Stimulated activated CD8-positive, alpha-beta memory T cell treated with anti-CD3 and anti-CD28 coated beads, Interleukin-4, amount 100 ng/mL, for 4 hours (primary cell): ENCODE data around the gene ESPN.

Experiments
- DNase-seq, 2 donors: peaks; one replicate each; pipeline ENCODE4 v3.0.0-alpha.2; 2020; ENCODE audit warnings: low read depth in 2 of 2, low spot score in 1 of 2

Gene ESPN

DNA sequence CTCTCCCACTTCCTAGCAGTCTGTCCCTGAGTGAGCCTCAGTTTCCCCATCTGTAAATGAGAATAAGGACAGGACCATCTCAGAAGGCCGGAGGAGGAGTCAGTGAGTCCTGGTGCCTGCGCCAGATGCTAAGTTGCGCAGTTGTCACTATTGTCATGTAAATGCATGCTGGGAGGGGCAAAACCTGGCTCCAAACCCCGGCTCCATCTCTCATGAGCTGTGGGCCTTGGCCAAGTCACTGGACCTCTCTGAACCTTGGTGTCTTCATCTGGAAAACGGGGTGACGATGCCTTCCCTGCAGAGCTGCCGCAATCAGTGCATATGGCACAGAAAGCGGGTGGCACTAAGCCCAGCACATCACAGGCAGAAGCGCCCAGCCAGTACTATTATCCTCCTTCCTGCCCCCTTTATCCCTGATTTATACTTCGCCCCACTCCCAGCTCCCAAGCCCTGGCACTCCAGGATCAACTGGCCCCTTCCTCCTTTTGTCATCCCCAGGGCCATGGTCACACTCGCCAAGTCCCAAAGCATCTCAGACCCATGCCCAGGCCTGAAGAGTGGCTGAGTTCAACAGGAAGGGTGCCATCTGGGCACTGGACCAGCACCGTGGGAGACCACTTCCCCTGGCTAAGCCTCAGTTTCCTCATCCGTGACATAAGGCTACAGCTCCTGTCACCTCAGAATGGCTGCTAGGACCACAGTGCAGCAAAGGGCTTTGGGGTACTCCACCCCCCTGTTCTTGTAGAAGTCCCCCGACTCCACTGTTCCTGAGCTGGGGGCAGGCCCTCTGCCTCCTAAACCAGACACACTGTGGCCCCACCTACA is 71.2 kb downstream of the ESPN start:
- DNase-seq = no peak

DNA sequence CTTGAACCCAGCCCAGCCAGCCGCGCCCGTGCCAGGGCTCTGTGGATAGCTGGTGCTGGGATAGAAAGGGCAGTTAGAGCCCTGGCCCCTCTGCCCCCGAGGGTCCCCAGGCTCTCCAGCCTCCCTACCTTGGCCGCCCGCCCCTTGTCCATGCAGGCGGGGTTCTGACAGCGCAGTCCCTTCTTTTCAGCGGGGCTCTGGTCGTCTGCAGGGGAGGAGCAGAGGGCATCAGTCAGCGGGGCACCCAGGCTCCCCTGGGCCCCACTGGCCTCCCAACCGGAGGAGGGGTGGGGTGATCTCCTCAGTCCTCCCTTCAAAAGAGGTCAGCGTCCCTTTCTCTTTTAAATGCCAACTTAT is 71.8 kb downstream of the ESPN start:
- DNase-seq = no peak

DNA sequence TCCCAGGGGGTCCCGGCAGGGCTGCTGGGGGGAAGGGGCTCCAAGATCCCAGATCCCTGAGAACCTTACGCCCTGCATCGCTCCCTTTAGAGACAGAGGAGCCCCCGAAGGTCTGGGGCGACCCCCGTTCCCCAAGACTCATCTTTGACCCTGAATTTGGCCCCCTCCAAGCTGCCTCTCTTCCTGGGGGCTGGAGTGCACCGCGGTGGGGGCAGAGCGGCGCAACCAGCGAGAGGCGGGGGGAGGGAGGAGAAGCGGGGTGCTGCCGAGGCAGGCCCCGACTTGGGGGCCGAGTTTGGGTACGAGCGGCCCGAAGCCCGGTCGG is 72.3 kb downstream of the ESPN start:
- DNase-seq = no peak

DNA sequence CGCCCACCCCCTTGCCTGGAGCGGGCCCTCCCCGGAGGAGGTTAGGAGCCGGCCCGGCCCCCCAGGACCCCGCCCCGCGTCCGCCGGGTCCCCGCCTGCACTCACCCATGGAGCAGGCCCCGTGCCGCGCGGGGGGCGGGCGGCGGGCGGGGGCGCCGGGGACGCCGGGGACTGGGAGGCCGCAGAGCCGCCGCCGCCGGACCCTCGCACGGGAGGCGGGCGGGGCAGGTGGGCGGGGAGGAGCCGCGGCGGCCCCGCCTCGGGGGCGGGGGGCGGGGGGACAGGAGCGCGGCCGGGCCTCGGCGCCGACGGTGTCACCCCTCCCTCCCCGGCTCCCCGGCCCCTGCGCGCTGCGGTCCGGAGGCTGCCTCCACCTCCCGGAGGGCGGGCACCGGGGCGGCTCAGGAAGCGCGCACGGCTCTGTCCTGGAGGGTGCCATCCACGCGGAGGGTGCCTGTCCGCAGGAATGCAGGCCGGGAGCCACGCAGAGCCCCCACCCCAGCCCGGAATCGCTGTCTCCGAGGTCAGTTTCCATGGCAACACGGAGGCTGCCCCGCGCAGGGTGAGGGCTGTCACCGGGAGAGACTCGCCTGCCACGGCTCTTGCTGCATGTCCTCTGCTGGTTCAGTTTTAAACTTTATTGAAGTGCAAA is 72.8 kb downstream of the ESPN start:
- no peak for DNase-seq

DNA sequence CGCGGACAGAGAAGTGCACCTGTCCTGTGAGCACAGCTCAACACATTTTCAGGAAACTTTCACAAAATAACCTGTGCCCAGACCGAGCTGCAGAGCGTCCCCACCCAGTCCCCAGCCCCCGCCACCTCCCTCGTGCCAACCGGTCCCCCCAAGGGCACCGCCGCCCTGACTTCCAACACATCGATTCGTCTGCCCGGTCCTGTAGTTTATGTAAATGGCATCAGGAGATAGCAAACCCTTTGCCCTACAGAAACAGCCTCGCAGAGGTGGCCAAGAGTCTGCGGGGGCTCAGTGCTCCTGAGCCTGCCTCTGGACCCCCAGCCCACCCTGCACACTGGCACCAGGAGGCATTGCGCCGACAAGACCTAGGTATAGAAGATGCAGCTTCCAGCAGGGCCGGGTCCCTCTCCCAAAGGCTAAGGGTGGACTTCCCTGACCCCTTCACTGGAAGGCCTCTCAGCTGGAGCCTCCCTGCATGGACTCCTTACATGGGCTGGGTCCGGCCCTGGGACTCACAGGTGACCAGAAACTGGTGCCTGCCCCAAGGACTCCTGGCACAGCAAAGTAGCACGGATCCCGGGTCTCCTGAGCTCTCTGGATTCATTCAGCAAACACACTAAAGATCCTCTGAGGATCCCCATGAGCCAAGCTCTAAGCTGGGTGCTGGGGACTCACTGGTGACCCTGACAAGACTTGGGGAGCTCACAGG is 73.4 kb downstream of the ESPN start:
- no peak for DNase-seq

DNA sequence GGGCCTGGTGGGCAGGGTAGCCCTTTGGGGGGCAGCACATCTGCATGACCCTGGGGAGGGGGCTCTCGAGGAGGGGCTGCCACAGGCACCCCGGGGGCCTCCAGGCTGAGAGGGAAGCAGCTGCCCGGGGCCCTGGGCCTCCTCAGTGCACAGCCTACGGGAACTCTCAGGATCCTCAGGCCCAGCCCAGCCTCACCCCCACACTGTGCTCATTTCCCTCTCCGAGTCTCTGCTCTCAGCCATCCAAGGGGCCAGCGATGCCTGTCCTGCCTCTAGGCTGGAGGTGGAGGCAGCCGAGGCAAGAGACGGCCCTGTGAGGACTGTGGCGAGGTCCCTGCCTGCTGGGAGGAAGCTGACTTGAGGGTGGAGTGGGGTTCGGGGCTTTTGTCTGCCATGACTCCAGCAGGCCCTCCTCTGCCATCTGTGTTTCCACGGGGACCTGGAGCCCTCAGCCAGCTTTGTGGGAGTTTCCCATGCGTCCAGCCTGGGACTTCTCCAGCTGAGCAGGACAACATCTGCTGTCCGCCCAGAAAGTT is 74.1 kb downstream of the ESPN start:
- DNase-seq = no peak

DNA sequence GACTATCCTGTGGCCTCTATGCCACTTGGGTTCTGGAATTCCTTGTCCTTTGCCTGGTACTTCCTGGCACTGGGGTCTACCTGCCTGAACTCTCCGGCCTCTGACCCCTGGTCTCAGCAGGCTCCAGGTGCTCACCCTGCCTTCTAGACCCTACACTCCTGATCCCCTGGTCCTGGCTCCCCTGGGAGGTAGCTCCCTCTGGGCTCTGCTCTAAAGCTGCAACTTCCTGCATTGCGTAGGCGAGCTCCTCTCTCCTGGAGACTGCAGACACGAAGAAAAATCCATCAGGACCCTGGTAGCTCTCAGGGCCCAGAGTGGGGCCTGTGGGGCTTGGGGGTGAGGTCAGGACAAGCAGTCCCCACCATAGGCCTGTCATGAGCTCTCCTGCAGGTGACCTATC is 74.7 kb downstream of the ESPN start:
- DNase-seq = no peak

DNA sequence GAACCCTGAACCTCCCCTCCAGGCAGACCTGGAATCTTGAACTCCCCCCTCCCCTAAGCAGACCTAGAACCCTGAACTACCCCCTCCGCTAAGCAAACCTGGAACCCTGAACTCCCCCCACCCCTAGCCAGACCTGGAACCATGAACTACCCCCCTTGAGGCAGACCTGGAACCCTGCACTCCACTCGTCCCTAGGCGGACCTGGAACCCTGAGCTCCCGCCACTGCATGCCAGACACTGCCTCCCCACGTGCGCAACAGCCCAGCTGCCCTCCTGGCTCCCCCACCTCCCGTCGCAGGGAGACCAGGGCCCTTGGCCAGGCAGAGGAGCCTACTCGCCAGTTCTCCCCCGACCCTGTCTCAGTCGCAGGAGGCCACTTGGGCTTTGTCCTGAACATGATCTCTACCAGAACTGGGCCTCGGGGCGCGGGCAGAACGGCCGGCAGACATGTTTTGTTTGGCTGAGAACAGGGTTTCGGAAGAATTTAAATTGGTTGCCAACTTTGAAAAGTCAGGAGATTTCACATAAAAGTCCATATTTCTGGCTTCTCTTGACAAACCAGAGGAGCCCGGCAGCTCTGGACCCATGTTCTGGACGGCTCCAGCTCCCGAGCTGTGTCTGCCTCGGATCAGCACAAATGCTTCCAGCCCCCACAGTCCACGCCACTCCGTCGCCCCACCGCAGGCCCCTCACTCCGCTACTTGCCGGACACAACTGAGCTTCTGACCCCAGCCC is 76.1 kb downstream of the ESPN start:
- no peak for DNase-seq

DNA sequence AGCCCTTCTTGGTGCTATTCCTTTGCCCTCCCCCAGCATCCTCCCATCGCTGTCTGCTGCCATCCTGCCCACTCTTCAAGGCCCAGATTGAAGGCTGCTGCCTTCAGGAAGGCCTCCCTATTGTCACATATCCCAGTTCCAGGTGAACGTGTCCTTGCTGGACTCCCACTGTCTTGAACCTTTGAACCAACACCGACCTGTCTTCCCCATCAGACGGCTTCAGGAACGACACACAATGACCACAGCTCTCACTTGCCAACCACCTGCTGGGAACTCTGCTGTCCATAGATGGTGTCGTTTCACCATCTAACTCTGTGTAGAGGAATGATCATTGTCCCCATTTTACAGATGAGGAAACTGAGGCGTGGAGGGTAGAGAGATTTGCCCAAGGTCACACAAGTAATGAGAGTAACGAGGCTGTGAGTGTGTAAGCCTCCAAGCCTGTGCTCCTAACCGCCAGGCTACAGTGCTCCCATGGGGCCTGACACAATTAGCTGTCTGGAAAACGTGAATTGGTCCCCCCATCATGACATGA is 76.8 kb downstream of the ESPN start:
- no peak for DNase-seq

DNA sequence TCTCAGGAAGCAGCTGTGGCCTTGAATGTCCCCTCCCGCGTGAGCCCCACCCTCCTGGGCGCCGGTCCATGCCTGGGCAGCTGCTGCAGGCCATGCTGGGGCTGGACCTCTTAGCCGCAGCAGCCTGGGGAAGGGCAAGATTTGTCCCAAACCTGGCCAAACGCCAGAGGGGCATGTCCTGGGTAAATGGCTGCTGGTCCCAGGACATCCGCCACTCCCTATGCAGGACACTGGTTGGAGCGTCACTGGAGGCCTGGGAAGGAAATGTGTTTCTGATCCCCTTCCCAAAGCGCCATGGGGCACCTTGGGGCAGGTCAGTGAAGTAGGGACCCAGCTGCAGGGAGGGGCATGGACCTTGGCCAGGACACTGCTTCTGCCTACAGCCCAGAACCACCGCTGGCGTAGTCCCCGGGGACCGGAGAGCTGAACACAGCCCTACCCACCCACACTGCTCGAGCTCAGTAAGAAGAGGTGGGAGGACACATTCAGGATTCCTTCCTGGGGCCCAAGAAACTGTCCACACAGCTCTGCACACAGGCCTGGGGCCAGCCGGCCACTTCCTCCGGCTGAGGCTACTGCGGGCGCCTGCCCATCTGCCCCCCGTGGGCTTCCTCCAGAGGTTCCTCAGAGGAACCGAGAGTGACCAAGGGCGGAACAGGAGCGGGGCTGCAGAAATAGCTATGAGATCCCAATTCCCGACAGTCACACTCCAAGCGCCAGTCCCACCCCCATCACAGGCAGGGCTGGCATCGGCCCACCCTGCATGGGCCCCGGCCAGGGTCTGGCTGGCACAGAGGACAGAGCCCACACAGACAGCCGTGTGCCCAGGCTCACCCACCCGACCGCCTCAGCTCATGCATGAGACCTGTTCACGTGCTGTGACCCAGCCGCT is 77.7 kb downstream of the ESPN start:
- no peak for DNase-seq

DNA sequence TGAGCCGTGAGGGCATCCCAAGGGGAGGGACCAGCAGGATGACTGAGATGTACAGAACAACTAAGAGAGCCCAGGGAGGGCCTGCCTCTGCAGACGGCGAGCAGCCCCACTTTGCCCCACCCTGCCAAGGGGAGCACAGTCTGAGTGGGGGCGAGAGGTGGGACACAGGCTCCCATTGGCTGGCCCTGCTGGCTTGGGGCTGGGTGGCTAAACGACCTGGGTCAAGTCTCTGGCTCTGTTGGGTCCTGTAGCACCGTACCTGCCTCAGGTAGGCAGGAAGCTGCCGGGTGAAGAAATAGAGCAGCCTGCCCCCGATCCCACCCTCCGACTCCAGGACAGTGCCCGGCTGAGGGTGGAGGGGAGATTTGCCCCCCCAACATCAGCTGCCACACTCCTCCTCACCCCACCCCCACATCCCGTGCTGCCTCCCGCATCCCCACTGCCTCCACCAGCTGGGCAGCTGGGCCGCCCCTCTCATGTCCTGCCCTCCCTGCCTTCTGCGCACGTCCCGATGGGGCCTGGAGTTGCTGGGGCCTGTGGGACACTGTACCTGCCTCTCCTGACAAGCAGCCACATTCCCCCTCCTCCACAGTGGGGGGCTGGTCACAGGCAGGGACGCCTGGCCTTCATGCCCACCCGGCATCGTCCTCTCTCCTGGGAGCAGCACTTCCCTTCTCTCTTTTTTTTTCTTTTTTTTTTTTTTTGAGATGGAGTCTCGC is 79.5 kb downstream of the ESPN start:
- DNase-seq = no peak

DNA sequence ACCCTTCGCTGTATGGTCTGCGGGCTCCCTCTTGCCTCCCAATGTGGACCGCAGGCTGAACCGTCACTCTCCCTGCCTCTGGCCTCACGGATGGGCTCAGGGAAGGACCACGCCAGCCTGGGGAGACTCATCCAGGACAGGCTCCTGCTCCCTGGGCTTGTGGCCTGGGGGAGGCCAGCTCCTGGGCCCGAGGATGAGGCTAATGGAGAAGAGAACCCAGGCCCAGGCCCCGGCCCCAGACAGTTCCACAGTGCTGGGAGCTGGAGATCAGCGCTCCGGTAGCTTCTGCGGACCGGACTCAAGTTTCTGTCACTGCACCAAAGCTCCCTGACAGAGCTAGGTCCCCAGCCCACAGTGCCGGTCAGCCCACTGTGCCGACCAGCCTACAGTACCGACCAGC is 80.3 kb downstream of the ESPN start:
- DNase-seq = no peak

DNA sequence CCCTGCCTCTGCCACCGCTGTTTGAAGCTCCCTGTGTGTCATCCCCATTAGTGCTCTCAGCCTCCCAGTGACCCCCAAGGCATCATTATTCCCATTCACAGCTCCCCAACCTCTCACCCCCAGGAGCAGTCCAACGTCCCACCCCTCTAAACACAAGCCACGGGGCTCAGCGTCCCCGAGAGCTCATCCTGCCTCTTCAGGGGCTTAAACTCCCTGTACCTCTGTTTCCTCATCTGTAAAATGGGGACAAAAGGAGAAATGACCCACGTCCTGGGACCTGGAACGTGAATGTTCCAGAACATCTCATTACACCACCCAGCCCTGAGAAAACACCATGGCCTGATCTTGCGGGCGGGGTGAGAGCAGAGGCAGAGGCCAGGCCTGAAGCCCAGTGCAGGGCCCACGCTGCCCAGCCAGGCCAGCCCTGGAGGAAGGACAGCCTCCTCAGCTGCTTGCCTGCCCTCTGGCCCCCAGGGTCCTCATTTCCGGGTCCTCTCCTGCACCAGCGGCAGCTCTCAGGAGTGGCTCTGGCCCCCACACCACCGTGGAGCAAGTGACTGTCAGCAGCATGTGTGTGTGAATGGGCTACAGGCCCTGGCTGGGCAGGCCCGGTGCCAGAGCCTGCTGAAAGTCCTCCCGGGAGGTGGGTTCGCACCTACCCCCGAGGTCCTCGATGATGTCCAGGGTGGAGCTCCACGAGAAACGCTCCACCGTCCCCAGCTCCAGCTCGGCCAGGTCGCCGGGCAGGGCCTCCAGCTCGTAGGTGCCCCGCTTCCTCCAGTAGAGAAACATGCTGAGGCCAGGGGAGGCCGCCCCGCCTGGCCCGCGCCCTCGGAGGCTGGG is 81.0 kb downstream of the ESPN start:
- no peak for DNase-seq

DNA sequence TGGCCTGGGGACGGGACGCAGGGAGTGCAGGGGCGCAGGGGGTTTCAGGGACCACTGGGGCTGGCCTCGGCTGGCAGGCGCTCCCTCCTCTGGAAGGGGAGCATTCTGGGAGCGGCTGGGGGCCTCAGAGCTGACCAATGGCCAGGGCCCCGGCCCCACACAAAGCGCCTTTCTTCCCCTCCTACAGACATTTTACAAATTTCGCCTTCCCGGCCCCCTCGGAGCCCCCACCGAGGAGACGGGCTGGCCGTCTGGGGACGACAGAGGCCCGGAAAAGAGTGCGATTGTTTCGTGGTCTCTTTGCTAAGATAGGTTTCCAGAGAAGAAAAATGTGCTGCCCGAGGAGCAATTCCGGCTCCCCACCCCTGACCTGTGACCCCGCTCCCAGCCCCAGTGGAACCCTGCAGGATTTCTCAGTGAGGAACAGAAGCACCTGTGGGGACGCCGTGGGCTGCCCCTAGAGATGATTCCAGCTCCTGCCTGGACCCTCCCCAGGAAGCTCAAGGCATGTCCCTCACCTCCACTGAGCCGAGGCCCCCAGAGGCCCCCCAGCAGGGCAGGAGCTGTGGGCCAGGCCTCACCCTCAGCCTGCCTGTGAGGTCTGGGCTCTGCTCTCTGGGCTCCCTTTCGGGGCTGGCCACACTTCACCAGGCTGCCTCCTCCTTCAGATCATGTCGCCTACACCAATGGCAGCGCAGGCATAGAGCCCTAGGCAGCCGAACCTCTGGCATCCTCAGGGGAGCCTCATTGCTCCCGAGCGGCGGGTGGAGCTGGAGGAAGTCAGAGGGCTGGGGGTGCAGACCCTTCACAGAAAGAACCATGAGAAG is 81.8 kb downstream of the ESPN start:
- DNase-seq = no peak

DNA sequence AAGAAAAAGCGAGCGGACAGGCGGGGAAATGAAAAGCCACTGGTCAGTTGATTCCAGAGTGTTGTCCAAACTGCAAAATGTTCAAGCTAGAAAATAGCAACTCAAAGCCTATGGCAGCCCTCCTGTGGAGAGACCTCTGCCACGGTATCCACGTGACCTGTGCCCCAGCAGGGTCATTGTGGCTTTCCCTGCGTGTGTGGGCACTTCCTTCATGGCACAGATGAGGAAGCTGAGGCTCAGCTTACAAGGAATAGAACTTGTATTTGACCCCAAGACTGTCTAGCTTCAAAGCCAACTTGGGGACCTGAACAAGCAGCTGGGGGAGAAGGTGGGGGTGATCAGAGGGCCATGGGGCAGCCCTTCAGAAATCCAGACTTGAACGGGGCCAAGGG is 82.5 kb downstream of the ESPN start:
- DNase-seq = no peak

DNA sequence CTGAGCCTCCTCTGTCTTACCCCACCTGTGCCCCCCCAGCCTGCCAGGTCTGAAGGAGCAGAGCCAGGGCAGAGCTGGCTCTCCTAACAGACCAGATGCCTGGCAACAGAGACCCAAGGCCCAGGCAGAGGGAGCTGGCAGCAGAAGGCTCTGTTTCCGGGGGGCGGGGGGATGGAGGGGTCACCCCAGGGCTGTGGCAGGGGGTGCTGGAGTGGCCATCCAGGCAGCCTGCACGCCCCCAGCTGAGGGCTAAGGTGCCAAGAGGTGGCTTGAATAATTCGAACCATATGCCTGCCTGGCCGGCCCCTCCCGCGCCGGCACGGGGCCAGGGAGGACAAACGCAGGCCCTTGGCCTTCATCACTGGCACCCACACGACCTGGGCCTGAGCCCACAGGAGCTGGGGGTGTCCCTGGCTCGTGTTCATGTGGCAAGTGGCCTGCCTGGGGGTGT is 82.9 kb downstream of the ESPN start:
- DNase-seq = no peak

DNA sequence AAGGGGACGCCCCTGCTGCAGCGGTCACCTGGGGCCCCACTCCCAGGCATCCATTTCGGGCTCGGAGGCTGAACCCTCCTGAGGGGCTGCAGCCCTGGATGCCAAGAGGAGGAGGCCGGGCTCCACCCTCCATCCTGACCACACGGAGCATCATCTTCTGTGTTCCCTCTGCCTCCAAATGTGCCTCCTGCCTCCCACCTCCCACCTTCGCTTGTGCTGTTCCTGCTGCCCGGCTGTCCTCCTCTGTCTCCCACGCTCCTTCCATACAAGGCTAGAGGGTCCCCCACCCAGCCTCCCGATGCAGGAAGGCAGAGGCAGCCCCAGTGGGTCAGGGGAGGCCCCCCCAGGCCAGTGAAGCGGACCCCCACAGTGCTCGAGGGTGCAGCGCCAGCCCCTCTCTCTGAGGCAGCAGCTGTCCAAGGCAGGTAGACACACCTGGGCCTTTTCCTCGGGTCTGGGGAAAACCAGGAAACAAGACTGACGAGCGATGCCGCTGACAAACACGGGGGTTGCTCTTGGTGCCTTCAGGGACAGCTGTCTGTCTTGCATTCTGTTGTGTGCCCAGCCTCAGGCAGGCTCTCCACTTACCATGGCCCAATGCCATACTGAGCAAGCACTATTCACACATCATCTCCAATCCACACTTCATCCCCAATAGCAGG is 83.7 kb downstream of the ESPN start:
- no peak for DNase-seq
